HG02571 (cell line): ENCODE measurements around the gene CCDC190.
"Not testable (repeated sequence)": the region's sequence is repeated elsewhere in the genome, so short reads cannot be mapped to it uniquely, and the experiment has no call there.

ENCODE experiments used
- ATAC-seq: cut with Tn5 transposase; IDR thresholded peaks from one replicate; pipeline ENCODE4 v1.9.1; 2021; ENCODE audit warnings: mild to moderate bottlenecking, moderate library complexity; ENCODE audit not compliant: unreplicated experiment

The CCDC190 gene

DNA sequence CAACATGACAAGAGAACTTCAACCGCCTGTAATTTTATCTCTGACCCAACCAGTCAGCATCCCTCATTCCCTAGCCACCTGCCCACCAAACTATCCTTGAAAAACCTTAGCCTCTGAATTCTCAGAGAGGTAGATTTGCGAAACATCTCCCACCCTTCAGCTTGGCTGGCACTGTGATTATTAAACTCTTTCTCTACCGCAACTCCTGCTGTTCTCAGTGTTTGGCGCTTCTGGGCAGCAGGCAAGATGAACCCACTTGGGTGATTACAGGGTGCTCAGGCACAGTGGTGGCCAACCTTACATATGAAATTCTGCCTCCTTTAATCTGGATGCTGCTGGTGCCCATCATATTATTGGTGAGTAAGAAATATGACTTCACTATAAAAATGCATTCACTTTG lies 22.1 kb downstream of the CCDC190 start:
- ATAC-seq = no peak

DNA sequence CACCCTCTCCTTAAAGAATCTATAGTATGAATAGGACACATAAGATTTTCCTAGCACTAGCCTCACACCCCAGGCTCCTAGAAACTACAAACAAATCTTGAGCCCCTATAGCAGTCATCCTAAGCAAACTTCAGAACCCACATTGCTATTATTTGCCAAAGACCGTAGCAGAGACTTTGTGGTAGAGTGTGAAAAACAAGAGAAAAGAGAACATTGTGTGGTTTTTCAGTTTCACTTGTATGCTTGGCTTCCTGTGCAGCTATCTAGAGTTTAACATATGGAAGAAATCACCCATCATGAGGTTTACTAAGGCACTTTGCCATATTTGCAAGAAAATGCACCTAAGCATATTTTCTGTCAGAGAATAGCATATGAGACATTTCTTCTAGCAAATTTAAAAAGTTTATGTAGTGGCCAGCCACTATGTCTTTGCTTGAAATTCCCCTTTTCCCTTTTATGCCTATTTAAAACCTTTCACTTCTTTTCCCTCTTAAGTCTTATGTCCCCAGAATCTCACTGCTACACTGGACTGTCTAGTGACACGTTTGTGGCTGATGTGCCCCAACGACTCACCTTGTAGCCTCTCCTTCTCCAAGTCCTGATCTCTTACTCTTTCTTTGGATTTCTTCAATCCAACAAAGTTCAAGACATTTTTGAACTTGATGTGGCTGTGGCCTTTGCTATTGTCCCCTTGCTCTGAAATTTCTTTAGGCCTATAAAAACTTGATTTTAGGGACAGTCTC lies 25.6 kb downstream of the CCDC190 start:
- peak; percentile 62 for ATAC-seq

DNA sequence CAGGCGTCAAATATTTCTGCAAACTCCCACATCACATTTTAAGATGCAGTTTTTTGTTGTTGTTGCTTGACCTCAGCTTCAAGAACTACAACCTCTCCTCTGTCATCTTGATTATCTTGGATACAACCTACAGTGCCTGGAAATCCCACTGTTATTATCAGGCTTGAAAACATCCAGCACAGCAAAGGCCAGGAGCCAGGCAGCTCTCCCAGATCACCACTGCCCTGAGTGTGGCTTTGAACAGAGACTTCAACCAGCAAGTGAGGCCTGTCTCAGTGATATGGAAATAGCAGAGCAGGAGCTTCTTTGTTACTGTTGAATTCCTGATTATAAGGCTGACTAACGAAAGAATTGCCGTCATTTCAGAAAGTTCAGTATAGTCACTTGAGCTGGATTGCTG lies 28.5 kb downstream of the CCDC190 start:
- no peak for ATAC-seq

DNA sequence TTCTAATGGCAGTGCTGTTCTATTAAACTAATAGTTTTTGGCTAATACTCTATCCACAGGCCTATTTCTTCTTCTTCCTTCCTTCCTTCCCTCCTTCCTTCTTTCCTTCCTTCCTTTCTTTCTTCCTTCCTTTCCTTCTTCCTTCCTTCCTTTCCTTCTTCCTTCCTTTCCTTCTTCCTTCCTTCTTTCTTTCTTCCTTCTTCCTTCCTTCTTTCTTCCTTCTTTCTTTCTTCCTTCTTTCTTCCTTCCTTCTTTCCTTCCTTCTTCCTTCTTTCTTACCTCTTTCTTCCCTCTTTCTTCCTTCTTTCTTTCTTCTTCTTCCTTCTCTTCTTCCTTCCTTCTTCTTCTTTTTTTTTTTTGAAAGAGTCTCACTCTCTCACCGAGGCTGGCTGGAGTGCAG lies 31.7 kb downstream of the CCDC190 start:
- no peak for ATAC-seq

DNA sequence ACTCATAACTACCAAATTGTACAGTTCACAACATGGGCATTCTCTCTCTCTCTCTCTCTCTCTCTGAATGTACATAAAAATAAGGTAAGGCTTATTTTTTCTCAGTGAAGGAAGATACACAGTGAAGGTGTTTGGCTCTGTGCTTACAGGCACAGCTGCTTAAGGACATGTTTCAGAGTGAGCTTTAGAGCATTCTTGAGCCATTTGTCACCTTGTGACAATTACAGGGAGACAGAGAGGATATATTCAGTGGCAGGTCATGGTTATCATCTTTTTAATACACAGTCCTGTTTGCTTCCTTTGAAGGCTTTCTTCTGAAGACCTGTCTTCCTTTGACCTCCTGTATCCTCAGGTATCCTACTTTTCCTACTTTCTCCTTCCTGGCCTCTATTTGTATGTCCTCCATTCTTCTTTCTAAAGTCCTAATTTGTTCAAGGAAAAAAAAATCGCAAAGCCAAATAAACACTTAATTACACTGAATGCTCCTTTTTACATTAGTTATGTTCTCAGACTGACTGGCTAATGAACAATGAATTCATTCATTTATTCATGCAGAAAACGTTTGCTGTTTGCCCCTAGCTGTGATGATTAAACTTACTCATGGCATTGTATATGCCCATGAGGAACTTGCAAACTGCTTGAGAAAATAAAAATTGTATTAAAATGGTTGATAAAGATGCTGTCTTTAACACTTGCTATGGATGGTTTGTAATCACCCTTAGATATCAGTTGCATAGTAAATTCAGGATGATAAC lies 37.0 kb downstream of the CCDC190 start:
- ATAC-seq = no peak

DNA sequence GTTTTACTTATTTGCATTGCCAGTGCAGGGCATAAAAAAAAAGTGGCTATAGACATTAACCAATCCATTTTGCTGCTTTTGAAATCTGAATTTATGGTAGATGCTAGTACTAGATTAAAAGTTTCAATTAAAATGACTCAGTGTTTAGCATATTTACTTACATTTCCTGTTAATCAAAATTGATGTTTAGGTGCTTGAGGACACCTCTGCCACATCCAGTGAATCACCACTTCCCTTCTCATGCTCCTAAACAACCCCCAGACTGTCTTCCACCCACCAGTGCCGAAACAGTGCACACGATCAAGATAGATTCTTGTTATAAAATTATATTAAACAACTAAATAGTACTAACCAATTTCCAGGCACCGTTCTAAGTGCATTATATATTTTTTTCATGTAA lies 37.7 kb downstream of the CCDC190 start:
- no peak for ATAC-seq

DNA sequence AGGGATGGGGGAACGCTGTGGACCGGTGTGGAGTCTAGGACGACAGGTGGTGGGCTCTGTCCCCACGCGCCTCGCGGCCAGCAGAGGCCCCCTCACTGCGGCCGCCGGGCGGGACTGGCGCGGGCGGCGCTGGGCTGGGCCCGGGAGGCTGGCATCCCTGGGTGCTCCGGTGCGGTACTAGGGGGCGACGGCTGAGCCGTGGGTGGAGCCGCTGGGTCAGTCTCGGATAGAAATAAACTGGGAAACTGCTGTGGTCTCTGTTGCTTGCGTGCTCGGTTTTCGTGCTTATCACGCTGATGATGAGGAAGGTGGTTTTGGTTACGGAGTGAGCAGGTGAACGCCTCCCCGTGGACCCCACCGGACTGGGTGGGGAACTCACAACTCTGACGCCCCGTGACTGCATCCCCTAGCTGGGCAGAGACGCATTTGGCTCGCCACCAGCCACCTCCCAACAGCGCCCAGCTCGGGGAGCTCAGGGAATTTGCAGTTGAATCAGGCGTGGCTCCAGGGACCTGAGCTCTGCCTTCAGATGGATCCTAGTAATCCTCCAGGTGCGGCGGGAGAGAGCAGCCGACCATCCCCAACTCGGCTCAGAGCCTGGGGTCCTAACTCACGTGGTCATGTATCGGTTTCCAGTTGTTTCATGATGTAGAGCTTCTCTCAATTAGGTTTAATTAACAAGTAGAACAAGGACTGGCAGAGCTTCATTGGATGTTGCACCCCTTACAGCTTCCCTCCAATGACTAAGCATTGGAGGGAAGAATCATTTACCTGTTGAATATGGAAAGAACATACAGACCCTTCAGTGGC lies 38.4 kb downstream of the CCDC190 start:
- no peak for ATAC-seq

DNA sequence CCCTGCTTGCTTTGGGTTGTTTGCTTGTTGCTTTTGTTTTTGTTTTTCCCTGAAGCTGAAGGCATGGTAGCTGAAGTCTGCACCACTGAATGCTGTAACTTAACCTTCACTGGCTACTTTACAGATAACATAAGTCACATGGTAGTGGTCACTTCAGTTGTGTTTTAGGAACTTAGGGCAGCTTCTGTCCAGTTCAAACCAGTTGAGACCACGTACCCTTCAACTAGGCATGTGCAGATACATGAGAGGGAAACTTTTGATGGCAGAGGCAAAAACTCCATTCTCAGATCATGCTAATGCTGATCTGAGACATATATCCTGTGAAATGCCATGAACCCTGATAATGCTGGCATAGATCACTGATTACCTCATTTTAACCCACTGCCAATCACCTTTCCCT lies 42.3 kb downstream of the CCDC190 start:
- ATAC-seq = not testable (repeated sequence)

DNA sequence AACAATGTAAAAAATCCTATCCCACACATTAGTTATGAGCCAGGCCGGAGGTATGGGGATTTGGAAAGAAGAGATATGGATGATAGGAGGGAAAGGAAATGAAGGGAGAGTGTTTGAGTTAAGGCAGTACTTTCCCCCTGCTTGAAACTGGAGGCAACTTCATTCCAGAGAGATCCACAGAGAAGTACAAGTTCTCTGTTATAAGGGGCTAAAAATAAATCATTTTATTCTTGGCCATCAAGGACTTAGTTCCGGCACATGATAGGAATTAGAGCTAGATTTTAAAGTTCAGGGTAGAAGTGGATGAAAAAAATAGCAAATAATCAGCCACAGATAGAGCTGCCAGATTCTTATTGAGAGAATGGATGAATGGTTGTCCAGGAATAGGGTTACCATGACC lies 42.8 kb downstream of the CCDC190 start:
- not testable (repeated sequence) for ATAC-seq

DNA sequence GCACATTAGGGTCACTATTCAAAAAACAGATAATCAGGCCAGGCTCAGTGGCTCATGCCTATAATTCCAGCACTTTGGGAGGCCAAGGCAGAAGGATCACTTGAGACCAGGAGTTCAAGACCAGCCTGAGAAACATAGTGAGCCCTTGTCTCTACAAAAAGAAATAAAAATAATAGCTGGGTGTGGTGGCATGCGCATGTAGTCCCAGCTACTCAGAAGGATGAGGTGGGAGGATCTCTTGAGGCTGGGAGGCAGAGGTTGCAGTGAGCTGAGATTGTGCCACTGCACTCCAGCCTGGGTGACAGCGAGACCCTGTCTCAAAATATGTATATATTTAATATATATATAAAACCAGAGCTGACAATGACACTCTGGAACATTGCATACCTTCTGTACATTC lies 48.6 kb downstream of the CCDC190 start:
- ATAC-seq = not testable (repeated sequence)

DNA sequence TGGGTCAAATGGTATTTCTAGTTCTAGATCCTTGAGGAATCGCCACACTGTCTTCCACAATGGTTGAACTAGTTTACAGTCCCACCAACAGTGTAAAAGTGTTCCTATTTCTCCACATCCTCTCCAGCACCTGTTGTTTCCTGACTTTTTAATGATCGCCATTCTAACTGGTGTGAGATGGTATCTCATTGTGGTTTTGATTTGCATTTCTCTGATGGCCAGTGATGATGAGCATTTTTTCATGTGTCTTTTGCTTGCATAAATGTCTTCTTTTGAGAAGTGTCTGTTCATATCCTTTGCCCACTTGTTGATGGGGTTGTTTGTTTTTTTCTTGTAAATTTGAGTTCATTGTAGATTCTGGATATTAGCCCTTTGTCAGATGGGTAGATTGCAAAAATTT lies 53.5 kb downstream of the CCDC190 start:
- ATAC-seq = not testable (repeated sequence)
